HG02623 (cell line): ENCODE results near the gene ELFN1.

Experiments
- ATAC-seq: cut with Tn5 transposase; IDR thresholded peaks from one replicate; pipeline ENCODE4 v1.9.1; 2021; ENCODE audit warnings: moderate library complexity; ENCODE audit not compliant: unreplicated experiment

Gene ELFN1

DNA sequence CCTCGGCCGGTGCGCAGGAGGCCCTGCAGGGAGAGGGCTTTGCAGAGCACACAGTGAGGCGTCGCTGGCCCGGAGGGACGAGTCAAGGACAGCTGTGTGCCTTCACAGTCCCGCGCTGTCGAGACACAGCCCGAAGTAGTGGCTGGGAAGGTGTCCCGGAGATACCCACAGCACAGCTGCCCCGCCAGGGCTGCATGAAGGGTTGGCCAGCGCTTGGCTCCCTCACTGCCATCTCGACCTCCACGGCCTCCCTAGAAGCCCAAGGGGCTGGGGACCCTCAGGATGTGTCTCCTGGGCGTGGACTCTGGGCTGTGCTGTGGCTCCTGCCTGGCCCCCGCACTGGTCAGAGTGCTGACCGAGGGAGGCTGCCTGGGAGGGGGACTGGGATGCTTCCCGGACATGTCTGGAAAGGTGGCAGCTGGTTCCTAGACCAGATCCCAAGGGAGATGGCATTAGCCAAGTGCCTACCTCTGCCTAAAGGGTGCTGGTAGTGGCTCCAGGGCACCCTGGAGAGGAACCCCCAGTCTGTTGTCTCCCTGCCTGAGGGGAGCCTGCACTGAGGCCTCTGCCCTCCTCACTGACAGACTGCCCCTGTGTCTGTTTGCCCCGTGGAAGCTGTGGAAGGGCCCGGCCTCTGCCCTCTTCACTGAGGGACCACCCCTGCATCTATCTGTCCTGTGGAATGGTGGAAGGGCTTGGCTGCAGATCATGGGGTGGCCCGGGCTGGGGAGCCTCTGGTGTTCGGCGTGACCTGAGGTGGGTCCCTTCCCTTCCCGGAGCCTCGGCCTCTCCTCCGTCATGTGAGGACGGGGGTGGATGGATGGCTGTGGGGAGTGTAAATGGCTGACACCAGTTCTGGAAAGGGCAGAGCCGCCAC, 5.8 kb downstream of the ELFN1 start:
- no peak for ATAC-seq

DNA sequence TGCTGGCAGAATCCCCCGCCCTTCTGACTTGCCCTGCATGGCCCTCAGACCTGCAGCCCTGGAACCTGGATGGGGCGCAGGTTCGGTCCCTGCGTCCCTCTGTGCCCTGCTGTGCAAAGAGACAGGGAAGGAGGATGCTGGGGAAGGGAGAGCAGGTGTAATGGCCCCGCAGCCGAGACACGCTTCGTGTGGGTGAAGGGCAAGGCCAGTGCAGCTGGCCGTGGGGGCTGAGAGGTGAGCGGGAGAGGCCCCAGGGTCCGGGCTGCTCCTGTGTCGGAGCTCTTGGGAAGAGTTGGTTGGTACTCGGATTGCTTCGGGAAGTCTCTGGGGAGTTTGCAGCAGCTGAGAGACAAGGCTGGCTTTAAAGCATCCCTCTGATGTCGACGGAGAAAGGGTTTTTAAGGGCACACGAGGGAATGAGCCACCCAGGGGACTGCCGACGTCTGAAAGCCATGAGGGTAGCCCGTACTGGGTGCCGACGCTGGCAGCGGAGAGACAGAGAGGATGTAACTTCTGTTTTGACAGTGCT, 6.5 kb downstream of the ELFN1 start:
- ATAC-seq = no peak

GRCh38 chr7:1677206-1678080, 7.4 kb downstream of the ELFN1 start:
- no peak for ATAC-seq

GRCh38 chr7:1678081-1678543, 8.0 kb downstream of the ELFN1 start:
- no peak for ATAC-seq

GRCh38 chr7:1678571-1679325, 8.7 kb downstream of the ELFN1 start:
- ATAC-seq = no peak

DNA sequence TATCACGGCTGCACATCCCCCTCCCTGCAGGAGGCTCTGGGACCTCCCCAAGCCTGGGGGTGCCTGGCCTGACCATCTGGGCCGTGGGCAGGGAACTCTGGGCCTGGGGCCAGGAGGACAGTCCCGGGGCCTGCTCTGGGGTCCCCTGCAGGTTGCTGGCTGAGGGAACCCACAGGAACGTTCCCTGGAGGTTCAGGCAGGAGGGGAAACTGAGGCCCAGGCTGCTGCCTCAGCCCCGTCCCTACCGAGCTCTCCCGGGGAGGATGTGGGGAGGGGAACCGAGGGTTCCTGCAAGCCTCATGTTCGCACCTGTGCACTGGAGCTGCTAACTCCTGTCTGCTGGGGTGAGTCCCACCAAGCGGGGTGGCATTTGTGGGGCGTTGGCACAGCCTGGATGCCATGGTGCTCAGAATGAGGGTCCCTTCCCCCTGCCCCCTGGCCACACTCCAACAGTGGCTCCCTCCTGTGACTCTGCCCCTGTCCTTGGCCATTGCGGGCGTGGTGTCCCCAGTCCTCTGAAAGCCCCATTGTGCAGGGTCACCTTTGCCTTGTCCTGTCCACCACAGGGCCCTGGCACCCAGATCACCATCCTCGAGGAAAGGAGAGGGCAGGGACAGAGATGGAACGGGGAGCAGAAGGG, 9.4 kb downstream of the ELFN1 start:
- no peak for ATAC-seq

- no peak for ATAC-seq
Observed at GRCh38 chr7:1679966-1680730, 10.1 kb downstream of the ELFN1 start.

GRCh38 chr7:1681581-1681980, 11.5 kb downstream of the ELFN1 start:
- ATAC-seq = no peak

DNA sequence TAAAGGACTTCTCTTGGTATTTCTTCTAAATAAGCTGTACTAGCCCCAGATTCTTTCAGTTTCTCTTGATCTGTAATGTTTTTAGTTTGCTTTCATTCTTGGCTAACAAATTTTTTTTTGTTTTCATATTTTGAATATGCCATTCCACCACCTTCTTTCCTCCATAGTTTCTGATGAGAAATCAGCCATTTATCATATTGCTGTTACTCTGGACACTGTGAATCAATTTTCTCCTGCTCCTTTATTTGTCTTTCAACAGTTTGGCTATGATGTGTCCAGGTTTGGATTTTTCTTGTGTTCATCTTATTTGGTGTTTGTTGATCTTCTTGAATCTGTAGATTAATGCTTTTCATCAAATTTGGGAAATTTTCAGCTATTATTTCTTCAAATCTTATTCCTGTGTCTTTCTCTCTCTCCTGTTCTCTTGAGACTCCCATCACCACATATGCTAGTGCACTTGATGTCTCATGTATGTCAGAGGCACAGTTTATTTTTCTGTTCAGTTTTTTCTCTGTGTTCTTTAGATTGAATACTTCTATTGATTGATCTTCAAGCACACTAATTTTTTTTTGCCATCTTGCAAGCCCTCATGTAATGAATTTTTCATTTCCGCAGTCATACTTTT, 15.0 kb downstream of the ELFN1 start:
- no peak for ATAC-seq

- no peak for ATAC-seq
Observed at GRCh38 chr7:1688542-1688941, 18.5 kb downstream of the ELFN1 start.

DNA sequence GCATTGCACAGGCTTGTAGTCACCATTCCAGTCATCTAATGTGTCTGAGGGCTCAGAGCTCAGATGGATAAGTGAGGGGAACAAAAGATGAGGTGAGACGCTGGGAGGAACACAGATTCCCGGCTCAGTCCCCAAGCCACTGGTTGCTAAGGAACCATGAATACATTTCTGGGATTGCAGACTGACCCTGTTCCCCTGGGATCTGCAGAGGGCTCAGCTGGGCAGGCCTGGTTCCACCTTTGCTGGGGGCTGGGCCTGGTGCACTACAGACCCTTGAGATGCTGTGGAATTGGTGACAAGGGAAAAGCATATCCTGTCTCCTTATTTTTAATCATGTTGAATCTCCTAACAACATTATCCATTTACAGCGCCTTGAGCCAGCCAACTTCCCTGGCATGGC, 19.2 kb downstream of the ELFN1 start:
- no peak for ATAC-seq

DNA sequence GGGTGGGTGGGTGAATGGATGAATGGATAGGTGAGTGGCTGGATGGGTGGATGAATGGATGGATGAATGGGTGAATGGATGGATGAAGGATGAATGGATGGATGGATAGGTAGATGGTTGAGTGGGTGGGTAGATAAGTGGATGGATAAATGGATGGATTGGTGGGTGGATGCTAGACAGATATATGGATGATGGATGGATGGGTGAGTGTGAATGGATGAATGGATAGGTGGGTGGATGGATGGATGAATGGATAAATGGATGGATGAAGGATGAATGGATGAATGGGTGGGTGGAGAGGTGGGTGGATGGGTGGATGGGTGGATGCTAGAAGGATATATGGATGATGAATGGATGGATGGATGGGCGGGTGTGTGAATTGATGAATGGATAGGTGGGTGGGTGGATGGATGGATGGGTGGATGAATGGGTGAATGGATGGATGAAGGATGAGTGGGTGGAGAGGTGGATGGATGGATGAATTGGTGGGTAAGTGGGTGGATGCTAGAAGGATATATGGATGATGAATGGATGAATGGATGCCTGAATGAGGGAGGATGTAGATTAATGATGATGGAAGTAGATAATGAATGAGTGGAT, 20.4 kb downstream of the ELFN1 start:
- ATAC-seq = no peak

- no peak for ATAC-seq
Observed at GRCh38 chr7:1691096-1691495, 21.0 kb downstream of the ELFN1 start.

GRCh38 chr7:1691601-1692514, 21.8 kb downstream of the ELFN1 start:
- no peak for ATAC-seq

DNA sequence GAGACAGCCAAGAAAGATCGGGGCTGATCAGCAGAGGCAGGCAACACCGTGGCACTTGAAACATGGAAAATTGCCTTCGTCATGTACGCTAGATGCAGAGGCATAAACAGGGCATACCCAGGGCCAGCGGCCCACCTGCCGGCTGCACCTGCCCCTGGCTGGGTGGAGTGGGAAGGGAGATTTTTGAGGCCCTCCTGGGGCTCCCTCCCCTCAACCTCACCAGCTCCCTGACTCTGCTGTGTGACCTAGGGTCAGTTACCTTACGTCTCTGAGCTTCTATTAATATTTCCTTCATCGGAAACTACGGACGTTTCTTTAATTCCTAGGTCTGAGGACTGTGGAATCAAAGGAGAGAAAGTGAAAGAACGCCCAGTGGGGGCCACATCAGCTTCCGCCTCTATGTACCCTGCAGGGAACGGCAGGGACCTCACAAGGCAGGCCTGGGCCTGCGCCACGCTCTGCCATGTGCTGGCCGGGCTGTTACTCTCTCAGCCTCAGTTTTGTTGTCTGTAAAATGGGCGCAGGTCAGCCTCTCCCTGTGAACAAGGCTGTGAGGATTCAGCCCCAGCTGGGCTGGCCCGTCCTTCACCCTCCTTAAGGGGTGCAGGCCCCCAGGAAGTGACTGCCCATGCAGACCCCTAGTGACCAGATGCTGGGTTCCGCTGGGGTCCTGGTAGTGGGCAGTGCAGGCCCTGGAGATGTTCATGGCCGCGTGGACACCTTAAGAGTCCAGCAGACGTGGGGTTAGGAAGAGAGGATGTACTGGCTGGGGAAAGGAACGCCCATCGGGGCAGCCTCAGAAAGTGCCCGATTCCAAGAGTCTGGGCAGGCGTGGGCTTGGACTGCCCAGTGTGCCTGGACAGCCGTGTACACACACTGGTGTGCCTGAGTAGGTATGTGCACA, 22.7 kb downstream of the ELFN1 start:
- no peak for ATAC-seq

DNA sequence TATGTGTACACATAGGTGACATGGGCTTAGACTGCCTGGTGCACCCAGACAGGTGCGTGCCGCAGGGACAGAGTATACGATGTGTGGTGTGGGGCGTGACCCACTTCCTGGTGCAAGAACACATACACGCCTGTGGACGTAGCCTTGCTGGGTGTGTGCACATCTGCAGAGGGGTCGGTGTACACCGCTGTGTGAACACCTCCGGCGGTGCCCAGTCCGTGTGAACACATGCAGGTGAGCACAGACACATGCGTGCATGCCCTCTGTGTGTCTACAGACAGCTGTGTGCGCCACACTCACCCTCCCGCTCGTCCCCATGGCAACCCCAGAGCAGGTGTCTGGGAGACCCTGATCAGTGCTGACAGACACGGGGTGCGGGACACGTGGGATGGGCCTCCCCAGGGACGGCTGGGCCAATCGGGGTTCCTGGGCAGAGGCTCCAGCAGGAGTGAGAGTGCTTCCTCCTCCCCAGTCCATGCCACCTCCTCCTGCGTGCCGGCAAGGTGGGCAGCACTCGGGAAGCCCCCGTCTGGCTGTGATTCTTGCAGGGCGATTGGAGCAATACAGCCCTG, 23.4 kb downstream of the ELFN1 start:
- no peak for ATAC-seq
